Lower leg skin (tissue), 3 donors: ENCODE measurements around the gene RAB13.

ENCODE experiments used
- CTCF ChIP-seq, 3 donors: fragments of 450-650 bp; IDR thresholded peaks; one replicate each; pipeline ENCODE4 v1.5.1; 2016; ENCODE audit warnings: antibody characterized with exemption in 3 of 3, mild to moderate bottlenecking in 3 of 3, moderate library complexity in 2 of 3
- POLR2A ChIP-seq, 2 donors: fragments of 450-650 bp; IDR thresholded peaks; one replicate each; pipeline ENCODE4 v1.6.1; 2016 to 2017; ENCODE audit warnings: antibody characterized with exemption in 2 of 2, mild to moderate bottlenecking in 1 of 2, moderate library complexity in 1 of 2

DNA sequence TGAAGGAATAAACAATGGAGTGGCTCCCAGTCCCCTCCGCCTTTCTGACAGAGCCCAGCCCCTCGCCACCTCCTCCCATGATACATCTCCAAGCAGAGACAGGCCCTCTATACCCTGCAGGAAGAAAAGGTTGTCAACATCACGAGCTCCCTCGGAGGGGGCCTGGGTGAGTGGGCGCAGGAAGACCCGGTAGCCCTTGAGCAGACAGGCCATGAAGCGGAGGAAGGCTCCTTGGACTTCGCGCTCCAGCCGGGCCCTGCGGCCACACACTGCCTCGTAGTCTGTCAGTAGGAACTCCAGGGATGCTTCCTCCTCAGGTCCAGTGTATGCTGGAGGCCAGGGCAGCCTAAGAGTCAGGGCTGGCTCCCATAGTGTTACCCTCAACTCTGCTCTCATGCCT is 46.7 kb downstream of the RAB13 start:
- no peak for TF ChIP-seq CTCF (IDR thresholded peaks at IDR 0.05)
- TF ChIP-seq POLR2A (IDR thresholded peaks at IDR 0.05): no peak
